Karpas-422 (cell line): ENCODE data around the gene CLDN25. TPM values are rescaled to one million over a fixed set of nuclear protein-coding genes. Genes with fewer than 3 reads are reported as not detected.

Source experiments
- DNase-seq: peaks from one replicate; pipeline ENCODE4 v3.0.0-alpha.2; 2015
- H2AFZ ChIP-seq: fragments of 200-600 bp; sonication (generic); 2 replicates; pipeline ENCODE4 v1.6.1; 2014; ENCODE audit warnings: antibody characterized with exemption, low read length, mixed read lengths
- H3K27ac ChIP-seq: fragments of 200-600 bp; sonication (generic); 2 replicates; pipeline ENCODE4 v1.5.1; 2014; ENCODE audit warnings: mild to moderate bottlenecking, low read length, moderate library complexity
- H3K27me3 ChIP-seq: fragments of 200-600 bp; sonication (generic); 2 replicates; pipeline ENCODE4 v1.6.1; 2014; ENCODE audit warnings: low read length, mixed read lengths
- H3K36me3 ChIP-seq: fragments of 200-600 bp; sonication (generic); 2 replicates; pipeline ENCODE4 v1.6.1; 2014; ENCODE audit warnings: low read length, mixed read lengths; ENCODE audit not compliant: insufficient read depth
- H3K4me1 ChIP-seq: fragments of 200-600 bp; sonication (generic); 2 replicates; pipeline ENCODE4 v1.6.1; 2014; ENCODE audit warnings: mild to moderate bottlenecking, low read length, mixed read lengths
- H3K4me2 ChIP-seq: fragments of 200-600 bp; sonication (generic); 2 replicates; pipeline ENCODE4 v1.6.1; 2014; ENCODE audit warnings: low read length, low read depth, mild to moderate bottlenecking; ENCODE audit not compliant: poor library complexity, severe bottlenecking
- H3K4me3 ChIP-seq: fragments of 200-600 bp; sonication (generic); 2 replicates; pipeline ENCODE4 v1.5.1; 2014; ENCODE audit warnings: mild to moderate bottlenecking, antibody characterized with exemption, low read length, mixed read lengths
- H3K79me2 ChIP-seq: fragments of 200-600 bp; sonication (generic); 2 replicates; pipeline ENCODE4 v1.6.1; 2014; ENCODE audit warnings: mild to moderate bottlenecking, low read length, mixed read lengths
- H3K9ac ChIP-seq: fragments of 200-600 bp; sonication (generic); 2 replicates; pipeline ENCODE4 v1.6.0; 2014; ENCODE audit warnings: low read length
- H3K9me2 ChIP-seq: fragments of 200-600 bp; sonication (generic), shearing (Covaris generic); replicated peaks from 2 replicates; pipeline ENCODE4 v1.6.0; 2014; ENCODE audit warnings: mild to moderate bottlenecking, low read length, moderate library complexity; ENCODE audit not compliant: insufficient read depth
- H3K9me3 ChIP-seq: fragments of 300-700, 200-600 bp; sonication (generic); 2 replicates; pipeline ENCODE4 v1.6.1; 2014; ENCODE audit warnings: low read length, mixed read lengths
- H4K20me1 ChIP-seq: fragments of 200-600 bp; sonication (generic); 2 replicates; pipeline ENCODE4 v1.6.1; 2014; ENCODE audit warnings: mild to moderate bottlenecking, antibody characterized with exemption, low read length, low read depth; ENCODE audit not compliant: insufficient read depth
- total RNA-seq: library from RNA; depleted of rRNA; stranded (reverse); fragments of >200 nt; shearing (Covaris generic); gene quantifications from 2 replicates; pipeline ENCODE4 v1.2.3, GENCODE V29; 2014; ENCODE audit warnings: low replicate concordance

CLDN25 gene
- total RNA-seq, 1 experiment from 2014 or later, result not detected

- Histone ChIP-seq H3K79me2 (no peaks in the 10 kb centered on the region), H3K27ac (no peak overlapping the region), H3K27me3 (no peaks in the 10 kb centered on the region), H3K36me3 (no peaks in the 10 kb centered on the region), H3K9ac (no peak overlapping the region), H3K4me3 (no peak overlapping the region), H2AFZ (no peak overlapping the region), H3K9me2 (no peaks in the 10 kb centered on the region), H3K4me2 (no peak overlapping the region), H3K9me3 (no peaks in the 10 kb centered on the region), H4K20me1 (no peaks in the 10 kb centered on the region), H3K4me1 (no peaks in the 10 kb centered on the region)
- DNase-seq, result no peak
These were observed 10.2 kb downstream of the CLDN25 start for GRCh38 chr11:113789675-113790320.

GRCh38 chr11:113796663-113797259 lies 17.2 kb downstream of the CLDN25 start:
- H3K4me2 ChIP-seq, result no peak overlapping the region
- H2AFZ ChIP-seq, result no peak overlapping the region
- no peaks in the 10 kb centered on the region for H3K79me2 ChIP-seq
- no peaks in the 10 kb centered on the region for H3K36me3 ChIP-seq
- H3K9me2 ChIP-seq, result no peaks in the 10 kb centered on the region
- H3K4me3 ChIP-seq, result no peak overlapping the region
- DNase-seq, result peak; percentile 44
- no peaks in the 10 kb centered on the region for H4K20me1 ChIP-seq
- no peaks in the 10 kb centered on the region for H3K4me1 ChIP-seq
- no peaks in the 10 kb centered on the region for H3K27me3 ChIP-seq
- no peaks in the 10 kb centered on the region for H3K9me3 ChIP-seq
- H3K9ac ChIP-seq, result no peak overlapping the region
- H3K27ac ChIP-seq, result no peak overlapping the region

- no peaks in the 10 kb centered on the region for H3K4me1 ChIP-seq
- no peaks in the 10 kb centered on the region for H4K20me1 ChIP-seq
- no peak overlapping the region for H3K4me2 ChIP-seq
- no peaks in the 10 kb centered on the region for H3K27me3 ChIP-seq
- no peak overlapping the region for H3K9ac ChIP-seq
- no peaks in the 10 kb centered on the region for H3K79me2 ChIP-seq
- no peak overlapping the region for H2AFZ ChIP-seq
- DNase-seq, result no peak
- no peak overlapping the region for H3K27ac ChIP-seq
- H3K36me3 ChIP-seq, result peaks cover 11% of the 10 kb centered on the region; the same call in 1 of the 2 replicates
- no peaks in the 10 kb centered on the region for H3K9me2 ChIP-seq
- H3K4me3 ChIP-seq, result no peak overlapping the region
- H3K9me3 ChIP-seq, result no peaks in the 10 kb centered on the region
These were observed 23.0 kb downstream of the CLDN25 start for GRCh38 chr11:113802621-113803020.

DNA sequence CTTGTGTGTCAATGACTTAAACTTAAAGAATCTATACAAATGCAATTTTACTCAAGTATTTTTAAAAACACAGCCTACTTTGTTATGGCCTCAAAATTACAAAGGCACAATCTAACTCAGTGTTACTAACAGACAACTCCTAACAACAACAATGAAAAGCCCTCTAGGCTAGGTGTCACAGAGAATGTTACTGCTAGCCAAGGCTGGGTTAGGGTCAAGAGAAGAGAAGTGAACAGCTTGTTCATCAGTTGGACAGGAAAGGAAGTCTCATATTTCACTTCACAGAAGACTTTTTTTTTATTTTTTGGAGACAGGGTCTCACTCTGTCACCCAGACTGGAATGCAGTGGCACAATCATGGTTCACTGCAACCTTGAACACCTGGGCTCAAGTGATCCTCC lies 26.0 kb downstream of the CLDN25 start:
- H3K36me3 ChIP-seq, result peaks cover 11% of the 10 kb centered on the region; the same call in 1 of the 2 replicates
- H2AFZ ChIP-seq, result no peak overlapping the region
- no peaks in the 10 kb centered on the region for H3K79me2 ChIP-seq
- H3K27ac ChIP-seq, result no peak overlapping the region
- DNase-seq, result no peak
- H3K9me3 ChIP-seq, result no peaks in the 10 kb centered on the region
- H3K9me2 ChIP-seq, result no peaks in the 10 kb centered on the region
- no peak overlapping the region for H3K4me3 ChIP-seq
- no peaks in the 10 kb centered on the region for H4K20me1 ChIP-seq
- no peaks in the 10 kb centered on the region for H3K27me3 ChIP-seq
- H3K9ac ChIP-seq, result no peak overlapping the region
- H3K4me1 ChIP-seq, result no peaks in the 10 kb centered on the region
- H3K4me2 ChIP-seq, result no peak overlapping the region

DNA sequence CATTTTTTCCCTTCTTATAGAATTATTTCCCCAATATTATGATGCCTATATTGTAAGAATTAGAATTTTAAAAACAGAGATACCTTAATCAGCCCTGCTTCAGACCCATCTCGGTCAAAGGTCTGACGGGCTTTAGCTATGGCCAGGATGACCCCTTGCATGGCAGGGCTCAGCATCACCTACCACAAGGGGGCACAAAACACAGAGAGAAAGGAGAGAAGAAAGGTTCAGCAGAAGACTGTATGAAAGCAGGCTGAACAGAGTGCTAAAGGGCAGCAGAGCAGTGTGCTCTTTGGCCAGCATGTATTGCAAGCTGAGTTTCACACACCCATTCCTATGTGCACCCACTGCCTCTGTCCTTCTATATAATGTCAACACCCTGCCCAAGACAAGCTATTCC lies 26.8 kb downstream of the CLDN25 start:
- Histone ChIP-seq H2AFZ (no peak overlapping the region), H3K9ac (no peak overlapping the region), H3K9me2 (no peaks in the 10 kb centered on the region), H3K9me3 (no peaks in the 10 kb centered on the region), H4K20me1 (no peaks in the 10 kb centered on the region), H3K27ac (no peak overlapping the region), H3K4me1 (no peaks in the 10 kb centered on the region), H3K27me3 (no peaks in the 10 kb centered on the region), H3K4me2 (no peak overlapping the region), H3K79me2 (no peaks in the 10 kb centered on the region), H3K36me3 (peaks cover 11% of the 10 kb centered on the region; the same call in 1 of the 2 replicates), H3K4me3 (no peak overlapping the region)
- DNase-seq, result peak; percentile 65

DNA sequence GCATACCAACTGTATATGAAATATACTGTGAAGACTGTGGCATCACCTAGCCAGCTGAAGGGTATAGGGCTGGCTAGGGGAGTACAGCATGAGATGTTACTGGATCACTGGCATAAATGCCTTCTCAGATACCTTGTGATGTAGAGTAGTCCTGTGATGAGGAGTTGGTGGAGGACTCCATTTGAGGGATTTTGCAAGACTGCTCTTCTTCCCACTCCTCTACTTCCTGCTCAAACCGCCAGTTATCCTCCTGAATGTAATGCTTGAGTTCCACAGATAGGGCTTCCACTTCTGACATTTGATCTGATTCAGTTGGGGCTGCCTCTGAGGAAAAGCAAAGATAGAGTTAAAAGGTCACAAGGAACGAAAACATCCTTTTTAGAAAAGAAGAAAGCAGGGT lies 29.3 kb downstream of the CLDN25 start:
- Histone ChIP-seq H3K4me2 (no peak overlapping the region), H3K9me2 (no peaks in the 10 kb centered on the region), H3K79me2 (no peaks in the 10 kb centered on the region), H2AFZ (no peak overlapping the region), H3K27ac (no peak overlapping the region), H4K20me1 (no peaks in the 10 kb centered on the region), H3K9me3 (no peaks in the 10 kb centered on the region), H3K9ac (no peak overlapping the region), H3K4me3 (no peak overlapping the region), H3K4me1 (no peaks in the 10 kb centered on the region), H3K27me3 (no peaks in the 10 kb centered on the region), H3K36me3 (peaks cover 2% of the 10 kb centered on the region; the same call in 1 of the 2 replicates)
- DNase-seq, result no peak

DNA sequence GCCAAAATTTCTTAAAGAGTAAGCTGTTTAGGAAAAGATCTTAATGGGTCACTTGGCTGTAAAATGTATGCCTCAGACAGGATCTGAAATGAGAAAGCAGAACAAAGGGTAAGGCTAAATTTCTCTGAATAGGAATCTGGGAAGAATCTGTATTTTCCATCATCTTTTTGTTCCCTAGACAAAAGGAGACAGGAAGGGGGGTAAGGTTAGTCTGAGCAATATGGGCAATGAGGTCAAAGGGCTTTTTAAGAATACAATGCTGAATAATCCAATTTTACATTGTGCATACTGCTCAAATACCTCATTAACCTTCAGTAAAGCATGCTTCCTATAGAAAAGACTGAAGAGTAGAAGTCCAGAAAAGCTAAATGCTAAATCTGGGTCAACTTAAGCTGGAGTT lies 34.6 kb downstream of the CLDN25 start:
- Histone ChIP-seq H3K4me2 (no peak overlapping the region), H4K20me1 (no peaks in the 10 kb centered on the region), H3K4me3 (no peak overlapping the region), H3K79me2 (no peaks in the 10 kb centered on the region), H3K36me3 (no peaks in the 10 kb centered on the region; the same call in 1 of the 2 replicates), H3K9me3 (no peaks in the 10 kb centered on the region), H3K27me3 (no peaks in the 10 kb centered on the region), H3K9ac (no peak overlapping the region), H2AFZ (no peak overlapping the region), H3K27ac (no peak overlapping the region), H3K4me1 (no peaks in the 10 kb centered on the region), H3K9me2 (no peaks in the 10 kb centered on the region)
- DNase-seq, result no peak

GRCh38 chr11:113817162-113817561 lies 37.6 kb downstream of the CLDN25 start:
- Histone ChIP-seq H4K20me1 (no peaks in the 10 kb centered on the region), H3K4me3 (no peak overlapping the region), H3K9me3 (no peaks in the 10 kb centered on the region), H3K27me3 (no peaks in the 10 kb centered on the region), H3K36me3 (no peaks in the 10 kb centered on the region; the same call in 1 of the 2 replicates), H3K27ac (no peak overlapping the region), H3K9ac (no peak overlapping the region), H2AFZ (no peak overlapping the region), H3K4me2 (no peak overlapping the region), H3K79me2 (no peaks in the 10 kb centered on the region), H3K9me2 (no peaks in the 10 kb centered on the region), H3K4me1 (no peaks in the 10 kb centered on the region)
- no peak for DNase-seq
